AG09309 (cell line): ENCODE results near the gene GALNT9.

Experiments used
- DNase-seq: peaks from one replicate; pipeline ENCODE4 v3.0.0-alpha.2; 2010; ENCODE audit warnings: low read depth
- H3K4me3 ChIP-seq: 2 replicates; pipeline ENCODE4 v1.5.1; 2011; ENCODE audit warnings: mild to moderate bottlenecking, low read depth, low read length, moderate library complexity; ENCODE audit not compliant: control insufficient read depth
- CTCF ChIP-seq: IDR thresholded peaks from 2 replicates; pipeline ENCODE4 v1.5.1; 2011; ENCODE audit warnings: mild to moderate bottlenecking, low read depth, low read length, inconsistent platforms; ENCODE audit not compliant: insufficient read depth, control insufficient read depth; ENCODE audit errors: missing control alignments

GALNT9 gene

GRCh38 chr12:132338311-132338710, 8.9 kb upstream of the GALNT9 start:
- DNase-seq: no peak
- no peak overlapping the region for H3K4me3 ChIP-seq
- TF ChIP-seq CTCF: no peak

- no peak overlapping the region for H3K4me3 ChIP-seq
- DNase-seq: no peak
- no peak for TF ChIP-seq CTCF
Observed at GRCh38 chr12:132337557-132337956, 8.2 kb upstream of the GALNT9 start.

- H3K4me3 ChIP-seq: no peak overlapping the region
- no peak for TF ChIP-seq CTCF
- no peak for DNase-seq
Observed at GRCh38 chr12:132336451-132337413, 7.3 kb upstream of the GALNT9 start.

- no peak overlapping the region for H3K4me3 ChIP-seq
- DNase-seq: no peak
- no peak for TF ChIP-seq CTCF
Observed at GRCh38 chr12:132335179-132335756, 5.9 kb upstream of the GALNT9 start.

- no peak for DNase-seq
- no peak for TF ChIP-seq CTCF
- no peak overlapping the region for H3K4me3 ChIP-seq
Observed at GRCh38 chr12:132333766-132334165, 4.4 kb upstream of the GALNT9 start.

GRCh38 chr12:132333273-132333672, 3.9 kb upstream of the GALNT9 start:
- DNase-seq: no peak
- TF ChIP-seq CTCF: no peak
- H3K4me3 ChIP-seq: no peak overlapping the region

GRCh38 chr12:132330549-132330881, 1.1 kb upstream of the GALNT9 start:
- DNase-seq: no peak
- no peak overlapping the region for H3K4me3 ChIP-seq
- no peak for TF ChIP-seq CTCF
